ENCODE results near the gene CRACR2A.

DNA sequence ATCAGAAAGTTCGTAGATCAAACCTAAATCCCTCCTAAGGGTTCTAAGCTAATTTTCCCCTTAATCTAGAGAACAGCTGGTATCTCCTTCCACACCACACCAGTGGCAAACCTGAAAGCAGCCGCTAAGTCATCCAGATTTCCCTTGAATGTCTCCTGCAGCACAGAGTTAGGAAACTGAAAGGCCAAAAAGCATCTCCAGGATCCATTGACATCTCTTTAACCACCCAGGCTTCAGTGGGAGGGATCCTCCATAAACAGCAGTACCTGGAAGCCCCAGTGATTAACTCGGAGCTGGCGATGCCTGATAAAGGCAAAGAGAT lies 47.6 kb downstream of the CRACR2A start:
- TF ChIP-seq, protein P1, sequence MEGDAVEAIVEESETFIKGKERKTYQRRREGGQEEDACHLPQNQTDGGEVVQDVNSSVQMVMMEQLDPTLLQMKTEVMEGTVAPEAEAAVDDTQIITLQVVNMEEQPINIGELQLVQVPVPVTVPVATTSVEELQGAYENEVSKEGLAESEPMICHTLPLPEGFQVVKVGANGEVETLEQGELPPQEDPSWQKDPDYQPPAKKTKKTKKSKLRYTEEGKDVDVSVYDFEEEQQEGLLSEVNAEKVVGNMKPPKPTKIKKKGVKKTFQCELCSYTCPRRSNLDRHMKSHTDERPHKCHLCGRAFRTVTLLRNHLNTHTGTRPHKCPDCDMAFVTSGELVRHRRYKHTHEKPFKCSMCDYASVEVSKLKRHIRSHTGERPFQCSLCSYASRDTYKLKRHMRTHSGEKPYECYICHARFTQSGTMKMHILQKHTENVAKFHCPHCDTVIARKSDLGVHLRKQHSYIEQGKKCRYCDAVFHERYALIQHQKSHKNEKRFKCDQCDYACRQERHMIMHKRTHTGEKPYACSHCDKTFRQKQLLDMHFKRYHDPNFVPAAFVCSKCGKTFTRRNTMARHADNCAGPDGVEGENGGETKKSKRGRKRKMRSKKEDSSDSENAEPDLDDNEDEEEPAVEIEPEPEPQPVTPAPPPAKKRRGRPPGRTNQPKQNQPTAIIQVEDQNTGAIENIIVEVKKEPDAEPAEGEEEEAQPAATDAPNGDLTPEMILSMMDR (IDR thresholded peaks at IDR 0.05), result no peak
- TF ChIP-seq POLR2A (IDR thresholded peaks at IDR 0.05), result no peak
